ENCODE results near the gene TMEM225B.

DNA sequence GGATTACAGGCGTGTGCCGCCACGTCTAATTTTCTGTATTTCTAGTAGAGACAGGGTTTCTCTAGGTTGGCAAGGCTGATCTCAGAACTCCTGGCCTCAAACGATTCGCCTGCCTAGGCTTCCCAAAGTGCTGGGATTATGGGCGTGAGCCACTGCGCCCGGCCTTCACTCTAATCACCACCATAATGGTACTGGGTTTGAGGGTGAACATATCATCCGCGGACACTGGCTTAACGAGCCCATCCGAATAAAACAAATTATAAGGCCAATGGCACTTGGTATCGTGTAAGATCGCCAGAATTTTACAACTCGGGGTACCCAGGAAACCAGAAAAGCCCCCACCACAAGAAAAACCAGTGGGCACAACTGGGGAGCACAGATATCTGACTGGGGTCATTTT, 46.7 kb upstream of the TMEM225B start:
- TF ChIP-seq CTCF (IDR thresholded peaks at IDR 0.05): no peak
- TF ChIP-seq EZH2 (IDR thresholded peaks at IDR 0.05; ENCODE audit: borderline replicate concordance, insufficient read depth, low read depth, low read length, poor library complexity, severe bottlenecking): no peak

Measured in B cell (primary cell).